Activated T-cell treated with anti-CD3 and anti-CD28 coated beads, Interleukin-2, amount 50 U/mL, for 4 hours (primary cell): Measurements from ENCODE around the gene STK16. TPM values are rescaled to one million over a fixed set of nuclear protein-coding genes. Genes with fewer than 3 reads are reported as not detected.
A peak's percentile ranks its signal among the peaks of the same experiment; 100 is the strongest.

Source experiments
- ATAC-seq, 2 donors: fragments of 200-7000 bp; cut with Tn5 transposase; one replicate each; pipeline ENCODE4 v1.10.0; 2021
- DNase-seq: peaks from one replicate; pipeline ENCODE4 v3.0.0-alpha.2; 2020
- H3K27me3 Mint-ChIP-seq: one replicate; pipeline ENCODE4 v1.8.0; 2021; ENCODE audit warnings: low read depth, mixed read lengths
- H3K36me3 Mint-ChIP-seq: one replicate; pipeline ENCODE4 v1.8.0; 2022; ENCODE audit warnings: mixed read lengths; ENCODE audit not compliant: insufficient read depth
- H3K4me1 Mint-ChIP-seq: one replicate; pipeline ENCODE4 v1.8.0; 2021; ENCODE audit warnings: low read depth, mixed read lengths
- H3K4me3 Mint-ChIP-seq: one replicate; pipeline ENCODE4 v1.8.0; 2021; ENCODE audit warnings: mild to moderate bottlenecking, moderate library complexity, mixed read lengths
- H3K9me3 Mint-ChIP-seq: one replicate; pipeline ENCODE4 v1.8.0; 2021; ENCODE audit warnings: mixed read lengths
- total RNA-seq, 3 donors: library from RNA; stranded (reverse); gene quantifications; one replicate each; pipeline ENCODE4 v1.2.1, GENCODE V29; 2021

The STK16 gene
- total RNA-seq, 3 donors from 2014 or later: 19.1 to 21.3 (median 21.0) TPM

DNA sequence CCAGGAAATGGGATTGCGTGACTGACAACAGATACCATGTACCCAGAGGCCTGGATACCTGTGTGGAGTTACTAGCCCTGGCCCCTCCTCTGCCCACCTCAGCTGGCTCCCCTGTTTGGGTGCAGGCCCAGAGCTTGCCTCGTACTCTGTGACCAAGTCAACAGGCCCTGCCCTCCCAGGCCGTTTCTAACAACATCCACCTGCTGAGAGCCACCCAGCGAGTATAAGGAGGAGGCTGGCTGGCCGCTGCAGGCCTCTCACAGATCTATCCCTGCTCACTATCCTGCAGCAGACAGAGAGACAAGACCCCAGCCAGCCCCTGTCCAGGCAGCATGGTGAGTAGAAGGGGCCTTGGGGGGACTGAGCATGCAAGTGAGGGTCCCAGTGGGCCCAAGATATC lies 21.0 kb downstream of the STK16 start:
- ATAC-seq (no peak), DNase-seq (no peak)

DNA sequence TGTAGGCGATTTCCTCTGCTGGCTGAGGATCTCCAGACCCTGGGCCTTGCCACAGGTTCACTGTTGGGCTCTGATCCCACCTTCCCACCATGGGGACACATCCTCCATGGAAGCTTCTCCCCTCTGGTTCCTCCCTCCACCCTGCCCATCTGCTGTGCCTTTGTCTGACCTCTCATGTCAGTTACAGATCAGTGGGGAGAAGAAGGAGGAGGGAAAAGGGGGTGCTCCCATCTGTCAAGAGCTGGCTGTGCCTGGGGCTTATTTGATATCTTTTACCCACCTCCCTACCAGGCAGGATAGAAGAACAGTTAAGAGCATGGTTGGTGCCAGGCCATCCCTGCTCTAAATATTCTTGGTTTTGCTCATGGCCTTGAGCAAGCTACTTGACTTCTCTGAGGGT lies 21.6 kb downstream of the STK16 start:
- no peak overlapping the region for H3K4me3 Mint-ChIP-seq

More for the DNA sequence above, 21.0 kb downstream of the STK16 start:
- Mint-ChIP-seq H3K4me1 (no peaks in the 10 kb centered on the region), H3K4me3 (no peak overlapping the region), H3K27me3 (no peaks in the 10 kb centered on the region), H3K9me3 (no peaks in the 10 kb centered on the region), H3K36me3 (no peaks in the 10 kb centered on the region)

DNA sequence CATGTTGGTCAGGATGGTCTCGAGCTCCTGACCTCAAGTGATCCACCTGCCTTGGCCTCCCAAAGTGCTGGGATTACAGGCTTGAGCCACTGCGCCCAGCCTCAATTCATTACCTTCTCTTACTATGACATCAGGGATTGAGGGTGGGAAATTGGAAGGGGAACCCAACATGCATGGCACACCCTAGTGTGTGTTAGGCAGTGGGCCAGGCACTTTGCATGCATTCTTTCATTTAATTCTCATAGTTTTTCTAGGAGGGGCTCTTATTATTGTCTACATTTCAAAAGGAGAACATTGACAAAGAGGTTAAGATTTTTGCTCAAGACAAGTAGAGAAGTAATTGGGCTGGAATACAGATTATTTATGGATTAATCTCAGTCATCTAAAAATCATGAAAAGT lies 23.0 kb downstream of the STK16 start:
- H3K36me3 Mint-ChIP-seq: no peaks in the 10 kb centered on the region
- DNase-seq (no peak), ATAC-seq (no peak)
- no peaks in the 10 kb centered on the region for H3K9me3 Mint-ChIP-seq
- no peaks in the 10 kb centered on the region for H3K27me3 Mint-ChIP-seq
- H3K4me1 Mint-ChIP-seq: no peaks in the 10 kb centered on the region
- H3K4me3 Mint-ChIP-seq: no peak overlapping the region

More for the DNA sequence above, 21.6 kb downstream of the STK16 start:
- H3K4me1 Mint-ChIP-seq: no peaks in the 10 kb centered on the region
- ATAC-seq (no peak), DNase-seq (no peak)
- H3K27me3 Mint-ChIP-seq: no peaks in the 10 kb centered on the region
- H3K9me3 Mint-ChIP-seq: no peaks in the 10 kb centered on the region
- H3K36me3 Mint-ChIP-seq: no peaks in the 10 kb centered on the region

DNA sequence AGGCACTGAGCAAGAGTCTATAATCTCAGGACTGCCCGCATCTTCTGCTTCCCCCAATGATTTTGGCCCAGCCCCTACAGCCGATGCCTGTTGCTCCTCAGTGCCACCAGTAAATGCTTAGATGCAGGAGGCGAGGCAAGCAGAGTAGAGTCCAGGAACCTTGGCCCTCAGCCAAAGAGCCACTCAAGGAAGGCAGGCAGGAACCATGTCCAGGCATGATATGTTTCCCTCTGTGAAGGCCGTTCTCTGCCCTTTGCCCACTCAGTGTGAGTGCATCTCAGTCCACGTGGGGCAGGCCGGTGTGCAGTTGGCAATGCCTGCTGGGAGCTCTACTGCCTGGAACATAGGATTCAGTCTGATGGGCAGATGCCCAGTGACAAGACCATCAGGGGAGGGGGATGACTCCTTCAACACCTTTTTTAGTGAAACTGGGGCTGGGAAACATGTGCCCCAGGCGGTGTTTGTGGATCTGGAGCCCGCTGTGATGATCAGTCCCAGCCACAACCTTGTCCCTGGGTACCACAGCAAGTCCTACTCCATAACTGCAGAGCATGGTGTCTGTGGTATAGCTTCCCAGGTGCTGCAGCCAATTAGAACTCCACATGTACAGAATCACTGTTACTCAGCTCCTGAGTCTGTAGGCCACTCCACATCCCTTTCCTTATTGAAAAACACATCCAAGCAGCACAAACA lies 24.2 kb downstream of the STK16 start:
- Mint-ChIP-seq H3K9me3 (no peaks in the 10 kb centered on the region), H3K36me3 (no peaks in the 10 kb centered on the region), H3K4me1 (no peaks in the 10 kb centered on the region), H3K27me3 (no peaks in the 10 kb centered on the region), H3K4me3 (no peak overlapping the region)
- ATAC-seq (no peak), DNase-seq (no peak)

DNA sequence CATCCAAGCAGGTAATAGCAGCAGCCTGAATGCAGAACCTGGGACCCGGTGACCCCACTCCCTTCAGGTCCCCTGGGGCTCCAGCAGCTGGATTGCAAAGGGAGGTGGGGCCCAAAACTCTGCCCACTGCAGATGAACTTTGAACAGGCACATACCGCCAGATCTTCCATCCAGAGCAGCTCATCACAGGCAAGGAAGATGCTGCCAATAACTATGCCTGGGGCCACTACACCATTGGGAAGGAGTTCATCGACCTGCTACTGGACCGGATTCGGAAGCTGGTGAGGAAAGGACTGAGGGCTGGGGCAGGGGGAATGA lies 24.7 kb downstream of the STK16 start:
- Mint-ChIP-seq H3K4me3 (no peak overlapping the region), H3K36me3 (no peaks in the 10 kb centered on the region), H3K4me1 (no peaks in the 10 kb centered on the region), H3K27me3 (no peaks in the 10 kb centered on the region), H3K9me3 (no peaks in the 10 kb centered on the region)
- no peak for ATAC-seq
- no peak for DNase-seq

DNA sequence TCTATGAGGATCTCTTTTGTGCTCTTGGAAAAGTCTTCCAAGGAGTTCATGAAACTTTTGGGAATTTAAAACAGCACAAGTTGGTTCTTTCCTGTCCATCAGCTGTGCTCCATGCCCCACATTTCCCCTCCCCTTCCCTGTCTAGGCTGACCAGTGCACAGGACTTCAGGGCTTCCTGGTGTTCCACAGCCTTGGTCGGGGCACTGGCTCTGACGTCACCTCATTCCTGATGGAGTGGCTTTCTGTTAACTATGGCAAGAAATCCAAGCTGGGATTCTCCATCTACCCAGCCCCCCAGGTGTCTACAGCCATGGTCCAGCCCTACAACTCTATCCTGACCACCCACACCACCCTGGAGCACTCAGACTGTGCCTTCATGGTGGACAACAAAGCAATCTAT lies 25.7 kb downstream of the STK16 start:
- H3K9me3 Mint-ChIP-seq: no peaks in the 10 kb centered on the region

DNA sequence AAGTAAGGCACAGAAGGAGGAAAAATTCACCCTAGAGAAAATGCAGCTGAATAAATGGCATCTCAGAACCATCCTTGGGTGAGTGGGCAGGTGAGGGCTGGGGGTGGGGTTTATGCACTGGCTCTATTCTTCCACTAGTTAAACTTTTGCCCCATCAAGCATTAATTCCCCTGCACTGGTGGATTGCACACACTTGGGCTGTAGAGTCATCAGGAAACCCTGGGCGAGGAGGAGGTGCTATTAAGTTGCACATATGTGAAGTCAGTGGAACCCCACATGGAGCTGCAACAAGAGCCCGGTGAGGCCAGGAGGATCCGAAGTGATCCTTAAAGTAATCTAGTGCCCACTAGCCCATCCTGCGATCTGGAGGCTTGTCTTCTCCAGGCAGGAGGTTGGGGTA lies 27.1 kb downstream of the STK16 start:
- Mint-ChIP-seq H3K27me3 (no peaks in the 10 kb centered on the region), H3K4me3 (no peak overlapping the region), H3K9me3 (no peaks in the 10 kb centered on the region), H3K36me3 (no peaks in the 10 kb centered on the region), H3K4me1 (peaks cover 3% of the 10 kb centered on the region)
- no peak for ATAC-seq
- DNase-seq: no peak

More for the DNA sequence above, 25.7 kb downstream of the STK16 start:
- DNase-seq (no peak), ATAC-seq (no peak)
- Mint-ChIP-seq H3K4me1 (no peaks in the 10 kb centered on the region), H3K36me3 (no peaks in the 10 kb centered on the region), H3K27me3 (no peaks in the 10 kb centered on the region), H3K4me3 (no peak overlapping the region)

DNA sequence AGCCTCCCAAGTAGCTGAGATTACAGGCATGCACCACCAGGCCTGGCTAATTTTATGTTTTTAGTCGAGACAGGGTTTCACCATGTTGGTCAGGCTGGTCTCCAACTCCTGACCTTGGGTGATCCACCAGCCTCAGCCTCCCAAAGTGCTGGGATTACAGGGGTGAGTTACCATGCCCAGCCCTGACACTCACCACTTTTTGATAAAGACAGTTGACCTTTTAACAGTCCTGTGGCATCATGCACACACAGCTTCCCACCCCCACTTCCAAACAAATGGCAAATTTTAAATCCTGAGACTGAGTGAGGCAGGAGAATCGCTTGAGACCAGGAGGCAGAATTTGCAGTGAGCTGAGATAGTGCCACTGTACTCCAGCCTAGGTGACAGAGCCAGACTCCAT lies 27.7 kb downstream of the STK16 start:
- no peaks in the 10 kb centered on the region for H3K36me3 Mint-ChIP-seq
- no peak overlapping the region for H3K4me3 Mint-ChIP-seq
- no peak for ATAC-seq
- no peaks in the 10 kb centered on the region for H3K27me3 Mint-ChIP-seq
- H3K4me1 Mint-ChIP-seq: peaks cover 9% of the 10 kb centered on the region
- H3K9me3 Mint-ChIP-seq: no peaks in the 10 kb centered on the region
- DNase-seq: no peak

DNA sequence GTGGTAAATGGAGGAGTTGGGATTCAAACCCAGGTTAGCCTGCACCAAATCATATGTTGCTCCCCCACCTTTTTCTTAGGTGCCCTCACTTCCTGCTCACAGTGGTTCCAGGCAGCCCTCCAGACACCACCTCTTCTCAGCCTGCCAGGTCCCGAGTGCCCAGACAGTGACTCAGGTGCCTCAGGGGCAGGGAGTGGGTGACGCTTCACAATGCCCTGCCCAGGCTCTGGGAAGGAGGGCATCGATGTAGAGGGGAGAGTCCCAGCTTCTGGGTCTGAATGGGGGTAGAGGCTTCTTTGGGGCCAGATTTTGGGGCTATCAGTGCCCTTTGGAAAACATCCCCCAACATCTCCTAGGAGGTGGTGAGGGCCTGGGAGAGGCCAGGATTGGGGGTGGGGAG lies 28.7 kb downstream of the STK16 start:
- DNase-seq: no peak
- Mint-ChIP-seq H3K9me3 (no peaks in the 10 kb centered on the region), H3K4me1 (peaks cover 19% of the 10 kb centered on the region), H3K4me3 (no peak overlapping the region), H3K36me3 (no peaks in the 10 kb centered on the region), H3K27me3 (no peaks in the 10 kb centered on the region)
- no peak for ATAC-seq

DNA sequence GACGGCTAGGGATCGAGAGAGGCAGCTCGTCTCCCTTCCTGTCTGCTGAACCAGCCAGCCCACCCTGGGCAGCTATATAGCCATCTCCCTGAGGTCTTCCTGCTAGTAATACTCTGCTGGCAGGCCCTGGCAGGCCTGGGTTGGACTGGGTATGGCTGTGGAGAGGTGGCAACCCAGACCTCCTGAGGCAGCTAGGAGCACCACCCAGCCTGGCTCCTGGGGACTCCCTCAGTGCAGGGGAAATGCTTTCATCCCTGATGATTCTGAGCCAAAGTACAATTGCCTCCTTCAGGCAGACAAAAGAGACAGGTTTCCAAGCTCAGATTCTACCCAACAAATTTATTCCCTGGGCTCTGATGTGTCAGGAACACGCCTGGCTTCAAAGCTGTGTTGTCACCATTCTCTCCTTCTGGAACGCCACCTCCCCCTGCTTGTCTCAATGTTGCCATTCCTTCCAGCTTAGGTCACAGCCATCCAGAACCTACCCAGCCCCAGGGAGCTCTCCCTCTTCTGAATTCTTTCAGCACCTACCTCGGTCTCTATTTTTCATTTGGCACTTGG lies 29.2 kb downstream of the STK16 start:
- Mint-ChIP-seq H3K4me1 (peaks cover 20% of the 10 kb centered on the region), H3K4me3 (no peak overlapping the region), H3K9me3 (no peaks in the 10 kb centered on the region), H3K36me3 (no peaks in the 10 kb centered on the region), H3K27me3 (no peaks in the 10 kb centered on the region)
- DNase-seq (no peak), ATAC-seq (no peak)

DNA sequence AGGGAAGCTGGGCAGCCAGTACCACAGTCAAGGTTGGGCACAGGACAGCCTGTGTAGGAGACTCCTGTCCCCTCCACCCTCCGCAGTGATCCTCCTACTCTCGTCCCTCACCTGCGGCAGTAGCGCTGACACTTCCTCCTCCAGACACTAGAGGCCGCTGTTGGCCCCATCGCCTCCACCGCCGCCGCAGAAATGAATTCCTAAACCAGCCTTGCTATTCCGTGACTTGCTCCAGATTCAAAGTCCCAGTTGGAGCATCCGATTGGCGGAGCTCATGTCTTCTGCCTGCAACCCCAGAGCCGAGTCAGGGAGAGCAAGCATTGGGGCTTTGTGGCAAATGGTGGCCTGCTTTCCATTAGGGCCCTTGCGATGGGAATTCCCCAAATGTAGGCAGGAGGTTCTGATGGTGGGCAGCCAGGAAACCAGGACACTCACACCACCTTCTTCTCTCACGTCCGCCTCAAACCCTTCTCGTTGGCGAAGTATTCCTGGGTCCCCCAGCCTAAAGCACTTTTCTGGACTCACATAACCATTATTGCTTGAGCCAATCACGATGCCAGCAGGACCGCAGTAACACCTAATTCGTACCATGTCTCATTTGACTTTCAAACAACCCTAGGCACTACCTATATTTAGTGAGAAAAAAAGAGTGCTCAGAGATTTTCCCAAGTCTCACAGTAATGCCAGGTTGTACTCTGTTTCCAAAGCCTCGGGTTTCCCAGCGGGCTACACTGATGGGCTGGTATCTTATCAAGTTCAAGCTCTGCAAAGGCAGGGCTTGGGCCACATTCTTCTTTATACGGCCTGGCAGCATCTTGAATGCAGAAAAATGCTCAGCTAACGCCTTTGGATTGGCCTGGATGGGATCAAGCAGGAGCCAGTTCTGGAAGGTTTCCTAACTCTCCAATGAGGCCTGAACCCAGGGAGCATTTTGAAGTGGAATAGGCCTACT lies 32.7 kb downstream of the STK16 start:
- peaks cover 41% of the 10 kb centered on the region for H3K4me1 Mint-ChIP-seq

DNA sequence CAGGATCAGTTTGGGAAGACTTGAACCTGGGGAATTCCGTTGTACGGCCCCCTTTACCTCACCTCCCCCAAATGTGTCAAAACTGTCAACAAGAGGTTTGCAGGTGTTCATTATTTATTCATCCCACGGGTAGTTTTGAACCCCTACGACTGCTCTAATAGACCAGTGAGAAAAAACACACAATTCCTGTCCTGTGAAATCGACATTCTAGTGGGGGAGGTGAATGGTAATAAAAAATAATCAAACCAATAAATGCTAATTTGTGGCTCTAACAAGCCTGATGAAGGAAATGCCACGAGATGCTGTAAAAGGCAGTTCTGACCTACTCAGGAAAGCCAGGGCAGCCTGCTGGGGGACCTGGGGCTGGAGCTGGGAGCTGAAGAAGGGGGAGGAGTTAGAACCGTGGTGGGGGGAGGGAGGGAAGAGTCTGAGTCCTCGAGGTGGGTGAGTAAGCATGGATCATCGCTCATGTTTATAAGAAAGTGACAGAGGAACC lies 33.4 kb downstream of the STK16 start:
- peaks cover 19% of the 10 kb centered on the region for H3K36me3 Mint-ChIP-seq
- peaks cover 41% of the 10 kb centered on the region for H3K4me1 Mint-ChIP-seq
- ATAC-seq: no peak
- DNase-seq: no peak
- no peaks in the 10 kb centered on the region for H3K9me3 Mint-ChIP-seq
- H3K27me3 Mint-ChIP-seq: no peaks in the 10 kb centered on the region
- H3K4me3 Mint-ChIP-seq: peak overlapping the region; percentile 93

More for the DNA sequence above, 32.7 kb downstream of the STK16 start:
- ATAC-seq (no peak), DNase-seq (peak; percentile 70)
- Mint-ChIP-seq H3K4me3 (peak overlapping the region; percentile 93), H3K27me3 (no peaks in the 10 kb centered on the region), H3K36me3 (peaks cover 13% of the 10 kb centered on the region), H3K9me3 (no peaks in the 10 kb centered on the region)

DNA sequence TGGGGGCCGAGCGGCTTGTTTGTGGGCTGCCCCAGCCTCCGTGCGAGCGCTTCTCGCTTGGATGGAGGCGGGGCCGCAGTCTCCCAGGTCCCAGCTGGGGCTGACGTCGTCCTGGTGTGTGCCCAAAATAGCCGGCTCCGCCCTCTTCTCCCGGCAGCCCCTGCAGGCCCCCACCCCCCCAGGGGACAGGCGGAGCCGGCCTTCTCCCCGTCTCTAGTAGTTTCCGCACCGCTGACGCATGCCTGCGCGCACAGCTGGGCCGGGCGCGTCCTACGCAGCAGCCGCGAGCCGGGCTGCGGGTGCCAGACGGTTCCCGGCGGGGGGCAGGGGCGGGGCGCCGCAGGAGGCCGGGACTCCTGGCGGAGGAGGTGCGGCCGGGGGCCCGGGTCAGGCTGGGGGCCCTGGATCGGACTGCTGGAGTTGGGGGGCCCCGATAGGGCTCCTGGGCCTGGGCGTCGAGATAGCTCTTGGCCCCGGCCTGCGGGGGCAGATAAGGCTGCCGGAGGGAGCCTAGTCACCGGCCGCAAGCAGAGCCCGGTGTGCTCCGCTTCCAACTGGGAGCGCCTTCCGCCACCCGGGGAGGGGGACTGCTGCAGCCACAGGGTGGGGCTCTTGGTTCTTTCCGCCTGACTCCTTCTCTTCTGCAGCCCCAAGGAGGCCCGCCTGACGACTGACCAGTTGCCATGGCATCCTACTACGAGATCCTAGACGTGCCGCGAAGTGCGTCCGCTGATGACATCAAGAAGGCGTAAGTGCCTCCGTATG lies 34.1 kb downstream of the STK16 start, which contains the start of gene DNAJB2:
Gene DNAJB2 (plus strand): TSS at position 216 of the 765 bp plus-strand sequence. CDS start 468 bp downstream, at position 684.
- peak within 1 kb of the TSS; percentile 93 for H3K4me3 Mint-ChIP-seq
- peaks cover 41% of the 10 kb centered on the region for H3K4me1 Mint-ChIP-seq
- H3K27me3 Mint-ChIP-seq: no peaks in the 10 kb centered on the region
- ATAC-seq (peak; percentile 89 to 90), DNase-seq (peak; percentile 99)
- peaks cover 21% of the 10 kb centered on the region for H3K36me3 Mint-ChIP-seq
- H3K9me3 Mint-ChIP-seq: no peaks in the 10 kb centered on the region
